ENCODE data around the gene PLIN4. TPM values are rescaled to one million over a fixed set of nuclear protein-coding genes. Genes with fewer than 3 reads are reported as not detected.

The PLIN4 gene
- polyA plus RNA-seq, 3 donors: 0.37 to 0.59 (median 0.57) TPM

- no peak for DNase-seq (ENCODE audit: low read depth in 3 of 3, low spot score in 2 of 3)
Measured at GRCh38 chr19:4493929-4494690, 24.2 kb downstream of the PLIN4 start.

- no peak for DNase-seq (ENCODE audit: low read depth in 3 of 3, low spot score in 2 of 3)
Measured at GRCh38 chr19:4493104-4493928, 25.0 kb downstream of the PLIN4 start.

GRCh38 chr19:4492337-4493103 lies 25.8 kb downstream of the PLIN4 start:
- DNase-seq (ENCODE audit: low read depth in 3 of 3, low spot score in 2 of 3): no peak

GRCh38 chr19:4491446-4491845 lies 26.8 kb downstream of the PLIN4 start:
- DNase-seq (ENCODE audit: low read depth in 3 of 3, low spot score in 2 of 3): no peak

- no peak for DNase-seq (ENCODE audit: low read depth in 3 of 3, low spot score in 2 of 3)
Measured at GRCh38 chr19:4488496-4488895, 29.8 kb downstream of the PLIN4 start.

GRCh38 chr19:4487572-4487971 lies 30.7 kb downstream of the PLIN4 start:
- no peak for DNase-seq (ENCODE audit: low read depth in 3 of 3, low spot score in 2 of 3)

GRCh38 chr19:4483385-4483784 lies 34.9 kb downstream of the PLIN4 start:
- DNase-seq (ENCODE audit: low read depth in 3 of 3, low spot score in 2 of 3): no peak

GRCh38 chr19:4482721-4483364 lies 35.4 kb downstream of the PLIN4 start:
- DNase-seq (ENCODE audit: low read depth in 3 of 3, low spot score in 2 of 3): no peak

GRCh38 chr19:4477034-4477801 lies 41.1 kb downstream of the PLIN4 start:
- no peak for DNase-seq (ENCODE audit: low read depth in 3 of 3, low spot score in 2 of 3)

GRCh38 chr19:4474514-4475022 lies 43.7 kb downstream of the PLIN4 start:
- peak in 1 of 3 donors; percentile 44 for DNase-seq (ENCODE audit: low read depth in 3 of 3, low spot score in 2 of 3)

- DNase-seq (ENCODE audit: low read depth in 3 of 3, low spot score in 2 of 3): no peak
Measured at GRCh38 chr19:4473763-4474513, 44.3 kb downstream of the PLIN4 start.

GRCh38 chr19:4473011-4473762 lies 45.1 kb downstream of the PLIN4 start:
- no peak for DNase-seq (ENCODE audit: low read depth in 3 of 3, low spot score in 2 of 3)

- no peak for DNase-seq (ENCODE audit: low read depth in 3 of 3, low spot score in 2 of 3)
Measured at GRCh38 chr19:4472174-4472974, 45.9 kb downstream of the PLIN4 start, which contains the start of gene HDGFL2. Gene HDGFL2 (plus strand): TSS chr19:4472297. CDS start chr19:4472351, 54 bp downstream.

GRCh38 chr19:4471403-4472173 lies 46.7 kb downstream of the PLIN4 start:
- DNase-seq (ENCODE audit: low read depth in 3 of 3, low spot score in 2 of 3): peak; percentile 100

- DNase-seq (ENCODE audit: low read depth in 3 of 3, low spot score in 2 of 3): no peak
Measured at GRCh38 chr19:4467835-4468234, 50.5 kb downstream of the PLIN4 start.

- DNase-seq (ENCODE audit: low read depth in 3 of 3, low spot score in 2 of 3): no peak
Measured at GRCh38 chr19:4464815-4465581, 53.3 kb downstream of the PLIN4 start.

Data from right renal cortex interstitium (tissue), 3 donors.